ENCODE results near the gene NCAM1.

Gene NCAM1

GRCh38 chr11:113324250-113324649, 363.0 kb downstream of the NCAM1 start:
- DNase-seq (ENCODE audit: low read depth), result no peak
- H3K4me3 ChIP-seq (replicated peaks; ENCODE audit: low read depth, low read length), result no peak overlapping the region
- TF ChIP-seq, protein P1, sequence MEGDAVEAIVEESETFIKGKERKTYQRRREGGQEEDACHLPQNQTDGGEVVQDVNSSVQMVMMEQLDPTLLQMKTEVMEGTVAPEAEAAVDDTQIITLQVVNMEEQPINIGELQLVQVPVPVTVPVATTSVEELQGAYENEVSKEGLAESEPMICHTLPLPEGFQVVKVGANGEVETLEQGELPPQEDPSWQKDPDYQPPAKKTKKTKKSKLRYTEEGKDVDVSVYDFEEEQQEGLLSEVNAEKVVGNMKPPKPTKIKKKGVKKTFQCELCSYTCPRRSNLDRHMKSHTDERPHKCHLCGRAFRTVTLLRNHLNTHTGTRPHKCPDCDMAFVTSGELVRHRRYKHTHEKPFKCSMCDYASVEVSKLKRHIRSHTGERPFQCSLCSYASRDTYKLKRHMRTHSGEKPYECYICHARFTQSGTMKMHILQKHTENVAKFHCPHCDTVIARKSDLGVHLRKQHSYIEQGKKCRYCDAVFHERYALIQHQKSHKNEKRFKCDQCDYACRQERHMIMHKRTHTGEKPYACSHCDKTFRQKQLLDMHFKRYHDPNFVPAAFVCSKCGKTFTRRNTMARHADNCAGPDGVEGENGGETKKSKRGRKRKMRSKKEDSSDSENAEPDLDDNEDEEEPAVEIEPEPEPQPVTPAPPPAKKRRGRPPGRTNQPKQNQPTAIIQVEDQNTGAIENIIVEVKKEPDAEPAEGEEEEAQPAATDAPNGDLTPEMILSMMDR (IDR thresholded peaks at IDR 0.05; ENCODE audit: low read length, missing control alignments), result no peak
